ENCODE data around the gene TLR8. TPM values are rescaled to one million over a fixed set of nuclear protein-coding genes. Genes with fewer than 3 reads are reported as not detected.
A peak's percentile ranks its signal among the peaks of the same experiment; 100 is the strongest.

The TLR8 gene
- total and polyA plus RNA-seq, 10 of the 15 experiments (the other 5 are each of a cell fraction or from before 2014, with no cell fraction given): 0.04 TPM; not detected in 9

DNA sequence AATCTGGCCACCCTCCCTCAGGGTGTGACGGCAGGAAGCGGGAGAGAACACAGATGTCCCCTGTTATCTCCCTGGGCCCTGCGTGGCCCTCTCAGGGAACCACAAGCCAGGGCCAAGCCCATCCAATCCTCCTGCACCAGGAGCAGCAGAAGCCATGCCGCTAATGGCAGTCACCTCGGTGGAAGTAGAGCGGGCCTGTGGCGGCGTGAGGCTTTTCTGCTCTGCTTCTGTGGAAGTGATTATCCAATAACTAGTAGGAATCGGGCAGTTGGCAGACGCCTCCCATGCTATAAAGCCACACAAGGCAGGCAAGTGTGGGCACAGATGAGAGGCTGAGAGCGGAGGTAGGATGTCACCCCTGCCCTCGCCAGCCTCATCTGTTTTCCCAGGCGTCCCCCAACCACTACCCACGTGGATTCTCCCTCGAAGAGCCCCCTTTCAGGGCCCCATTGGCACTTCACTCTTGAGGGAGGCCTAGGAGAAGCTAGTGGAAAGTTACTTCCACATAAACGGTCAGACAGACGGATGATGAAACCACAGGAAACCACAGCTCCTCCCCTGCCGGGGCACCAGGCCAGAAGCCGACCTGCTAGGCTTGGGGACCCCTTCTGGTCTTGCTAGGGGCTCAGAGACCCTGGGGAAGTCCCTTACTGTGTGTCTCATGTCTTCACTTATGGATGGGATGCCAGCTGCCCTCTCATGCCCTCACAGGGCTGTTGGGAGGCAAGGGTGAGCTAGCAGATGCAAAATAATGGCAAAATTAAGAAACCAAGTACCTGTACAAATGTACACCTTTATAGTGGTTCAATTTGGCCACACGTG lies 49.7 kb downstream of the TLR8 start (continued):
- TF ChIP-seq NFYB (IDR thresholded peaks at IDR 0.05; ENCODE audit: insufficient read depth, low read depth, low read length) (no peak), SPI1 (IDR thresholded peaks at IDR 0.05; ENCODE audit: borderline replicate concordance, insufficient read depth, low read depth, low read length) (no peak), ZSCAN29 (IDR thresholded peaks at IDR 0.05) (no peak), RAD21 (IDR thresholded peaks at IDR 0.05; ENCODE audit: insufficient read depth, low read depth, low read length) (no peak), TARDBP (IDR thresholded peaks at IDR 0.05; ENCODE audit: borderline replicate concordance) (no peak), HDAC6 (IDR thresholded peaks at IDR 0.05; ENCODE audit: unreplicated experiment) (no peak), BMI1 (IDR thresholded peaks at IDR 0.05; ENCODE audit: borderline replicate concordance) (no peak), KAT2A (conservative IDR thresholded peaks at IDR 0.05; ENCODE audit: control insufficient read depth, low read depth, low read length) (no peak), NFIC (IDR thresholded peaks at IDR 0.05; ENCODE audit: low read depth, low read length) (no peak), MEF2A (IDR thresholded peaks at IDR 0.05; ENCODE audit: insufficient read depth, low read depth, low read length) (0 out of 2 replicates have a peak, but pooled peaks have one; percentile 12), MYB (IDR thresholded peaks at IDR 0.05; ENCODE audit: borderline replicate concordance, low read depth, low read length) (peak; percentile 72; the same call in 1 of the 2 replicates), JUND (IDR thresholded peaks at IDR 0.05; ENCODE audit: low read depth, low read length) (no peak), ASH2L (IDR thresholded peaks at IDR 0.05; ENCODE audit: borderline replicate concordance, low read depth) (0 out of 2 replicates have a peak, but pooled peaks have one; percentile 21), PAX5 (IDR thresholded peaks at IDR 0.05; ENCODE audit: borderline replicate concordance, low read depth, low read length) (0 out of 2 replicates have a peak, but pooled peaks have one; percentile 14), SREBF2 (IDR thresholded peaks at IDR 0.05; ENCODE audit: low read length) (no peak), RBBP5 (conservative IDR thresholded peaks at IDR 0.05) (no peak), ETV6 (conservative IDR thresholded peaks at IDR 0.05 in 1 of 2, IDR thresholded peaks at IDR 0.05 in 1 of 2; ENCODE audit: borderline replicate concordance in 1 of 2, low read depth in 1 of 2) (peak in 1 of 2 experiments; percentile 80; a peak in 2 of 4 replicates), SIX5 (IDR thresholded peaks at IDR 0.05; ENCODE audit: low read depth, low read length, severe bottlenecking) (no peak)
- TF ChIP-seq, protein P1, sequence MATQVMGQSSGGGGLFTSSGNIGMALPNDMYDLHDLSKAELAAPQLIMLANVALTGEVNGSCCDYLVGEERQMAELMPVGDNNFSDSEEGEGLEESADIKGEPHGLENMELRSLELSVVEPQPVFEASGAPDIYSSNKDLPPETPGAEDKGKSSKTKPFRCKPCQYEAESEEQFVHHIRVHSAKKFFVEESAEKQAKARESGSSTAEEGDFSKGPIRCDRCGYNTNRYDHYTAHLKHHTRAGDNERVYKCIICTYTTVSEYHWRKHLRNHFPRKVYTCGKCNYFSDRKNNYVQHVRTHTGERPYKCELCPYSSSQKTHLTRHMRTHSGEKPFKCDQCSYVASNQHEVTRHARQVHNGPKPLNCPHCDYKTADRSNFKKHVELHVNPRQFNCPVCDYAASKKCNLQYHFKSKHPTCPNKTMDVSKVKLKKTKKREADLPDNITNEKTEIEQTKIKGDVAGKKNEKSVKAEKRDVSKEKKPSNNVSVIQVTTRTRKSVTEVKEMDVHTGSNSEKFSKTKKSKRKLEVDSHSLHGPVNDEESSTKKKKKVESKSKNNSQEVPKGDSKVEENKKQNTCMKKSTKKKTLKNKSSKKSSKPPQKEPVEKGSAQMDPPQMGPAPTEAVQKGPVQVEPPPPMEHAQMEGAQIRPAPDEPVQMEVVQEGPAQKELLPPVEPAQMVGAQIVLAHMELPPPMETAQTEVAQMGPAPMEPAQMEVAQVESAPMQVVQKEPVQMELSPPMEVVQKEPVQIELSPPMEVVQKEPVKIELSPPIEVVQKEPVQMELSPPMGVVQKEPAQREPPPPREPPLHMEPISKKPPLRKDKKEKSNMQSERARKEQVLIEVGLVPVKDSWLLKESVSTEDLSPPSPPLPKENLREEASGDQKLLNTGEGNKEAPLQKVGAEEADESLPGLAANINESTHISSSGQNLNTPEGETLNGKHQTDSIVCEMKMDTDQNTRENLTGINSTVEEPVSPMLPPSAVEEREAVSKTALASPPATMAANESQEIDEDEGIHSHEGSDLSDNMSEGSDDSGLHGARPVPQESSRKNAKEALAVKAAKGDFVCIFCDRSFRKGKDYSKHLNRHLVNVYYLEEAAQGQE (IDR thresholded peaks at IDR 0.05; ENCODE audit: low read depth, low read length): no peak
- TF ChIP-seq, protein P2, sequence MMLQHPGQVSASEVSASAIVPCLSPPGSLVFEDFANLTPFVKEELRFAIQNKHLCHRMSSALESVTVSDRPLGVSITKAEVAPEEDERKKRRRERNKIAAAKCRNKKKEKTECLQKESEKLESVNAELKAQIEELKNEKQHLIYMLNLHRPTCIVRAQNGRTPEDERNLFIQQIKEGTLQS (IDR thresholded peaks at IDR 0.05; ENCODE audit: borderline replicate concordance, extremely low read depth, low read depth, low read length): no peak
- TF ChIP-seq, protein P3, sequence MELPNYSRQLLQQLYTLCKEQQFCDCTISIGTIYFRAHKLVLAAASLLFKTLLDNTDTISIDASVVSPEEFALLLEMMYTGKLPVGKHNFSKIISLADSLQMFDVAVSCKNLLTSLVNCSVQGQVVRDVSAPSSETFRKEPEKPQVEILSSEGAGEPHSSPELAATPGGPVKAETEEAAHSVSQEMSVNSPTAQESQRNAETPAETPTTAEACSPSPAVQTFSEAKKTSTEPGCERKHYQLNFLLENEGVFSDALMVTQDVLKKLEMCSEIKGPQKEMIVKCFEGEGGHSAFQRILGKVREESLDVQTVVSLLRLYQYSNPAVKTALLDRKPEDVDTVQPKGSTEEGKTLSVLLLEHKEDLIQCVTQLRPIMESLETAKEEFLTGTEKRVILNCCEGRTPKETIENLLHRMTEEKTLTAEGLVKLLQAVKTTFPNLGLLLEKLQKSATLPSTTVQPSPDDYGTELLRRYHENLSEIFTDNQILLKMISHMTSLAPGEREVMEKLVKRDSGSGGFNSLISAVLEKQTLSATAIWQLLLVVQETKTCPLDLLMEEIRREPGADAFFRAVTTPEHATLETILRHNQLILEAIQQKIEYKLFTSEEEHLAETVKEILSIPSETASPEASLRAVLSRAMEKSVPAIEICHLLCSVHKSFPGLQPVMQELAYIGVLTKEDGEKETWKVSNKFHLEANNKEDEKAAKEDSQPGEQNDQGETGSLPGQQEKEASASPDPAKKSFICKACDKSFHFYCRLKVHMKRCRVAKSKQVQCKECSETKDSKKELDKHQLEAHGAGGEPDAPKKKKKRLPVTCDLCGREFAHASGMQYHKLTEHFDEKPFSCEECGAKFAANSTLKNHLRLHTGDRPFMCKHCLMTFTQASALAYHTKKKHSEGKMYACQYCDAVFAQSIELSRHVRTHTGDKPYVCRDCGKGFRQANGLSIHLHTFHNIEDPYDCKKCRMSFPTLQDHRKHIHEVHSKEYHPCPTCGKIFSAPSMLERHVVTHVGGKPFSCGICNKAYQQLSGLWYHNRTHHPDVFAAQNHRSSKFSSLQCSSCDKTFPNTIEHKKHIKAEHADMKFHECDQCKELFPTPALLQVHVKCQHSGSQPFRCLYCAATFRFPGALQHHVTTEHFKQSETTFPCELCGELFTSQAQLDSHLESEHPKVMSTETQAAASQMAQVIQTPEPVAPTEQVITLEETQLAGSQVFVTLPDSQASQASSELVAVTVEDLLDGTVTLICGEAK (IDR thresholded peaks at IDR 0.05; ENCODE audit: borderline replicate concordance): no peak
